Breast epithelium (tissue), 3 donors: Measurements from ENCODE around the gene SEMA4B.

Experiments used
- POLR2A ChIP-seq: fragments of 450-650 bp; IDR thresholded peaks from one replicate; pipeline ENCODE4 v1.6.1; 2016; ENCODE audit warnings: antibody characterized with exemption, mild to moderate bottlenecking, moderate library complexity
- POLR2AphosphoS5 ChIP-seq, 3 donors: sonication (generic); formaldehyde crosslinking; IDR thresholded peaks; one replicate each; pipeline ENCODE4 v1.6.1; 2017; ENCODE audit warnings: antibody characterized with exemption in 3 of 3

DNA sequence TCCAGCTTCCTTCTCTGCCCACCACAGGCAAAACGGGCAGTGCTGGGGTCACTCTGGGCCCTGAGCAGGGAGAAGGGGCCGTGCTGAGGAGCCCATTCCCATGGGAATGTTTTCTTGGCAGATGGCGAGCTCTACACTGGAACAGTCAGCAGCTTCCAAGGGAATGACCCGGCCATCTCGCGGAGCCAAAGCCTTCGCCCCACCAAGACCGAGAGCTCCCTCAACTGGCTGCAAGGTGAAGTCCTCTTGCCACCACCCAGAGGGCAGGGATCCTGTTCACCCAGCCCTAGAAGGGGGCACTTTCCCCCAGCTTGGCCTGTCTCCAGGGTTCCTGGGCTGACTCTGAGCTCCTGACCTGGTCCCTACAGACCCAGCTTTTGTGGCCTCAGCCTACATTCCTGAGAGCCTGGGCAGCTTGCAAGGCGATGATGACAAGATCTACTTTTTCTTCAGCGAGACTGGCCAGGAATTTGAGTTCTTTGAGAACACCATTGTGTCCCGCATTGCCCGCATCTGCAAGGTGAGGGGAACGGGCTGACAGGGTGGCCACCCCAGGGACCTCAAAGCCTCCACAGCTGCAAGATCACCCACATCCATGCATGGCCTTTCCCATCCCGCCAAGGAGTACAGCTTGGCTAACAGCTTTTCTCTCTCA is 20.2 kb downstream of the SEMA4B start:
- TF ChIP-seq POLR2A: no peak
- no peak for TF ChIP-seq POLR2AphosphoS5 (IDR thresholded peaks at IDR 0.05)
